Gastroesophageal sphincter (tissue), 3 donors: ENCODE results near the gene HECTD1.

ENCODE experiments used
- CTCF ChIP-seq, 4 experiments: fragments of 200-600 bp in 2 of 4; fragments of 450-650 bp in 2 of 4; sonication (generic) in 1 of 4; IDR thresholded peaks; one replicate each; pipeline ENCODE4 v1.5.1; 2017 to 2019; ENCODE audit warnings: antibody characterized with exemption in 4 of 4, mild to moderate bottlenecking in 2 of 4, moderate library complexity in 2 of 4
- POLR2A ChIP-seq, 2 donors: fragments of 450-650 bp; IDR thresholded peaks; one replicate each; pipeline ENCODE4 v1.6.1; 2017; ENCODE audit warnings: antibody characterized with exemption in 2 of 2, mild to moderate bottlenecking in 2 of 2, moderate library complexity in 1 of 2

GRCh38 chr14:31059152-31059924, 148.3 kb downstream of the HECTD1 start:
- TF ChIP-seq POLR2A (IDR thresholded peaks at IDR 0.05) (no peak), CTCF (IDR thresholded peaks at IDR 0.05) (no peak)
